Measurements from ENCODE around the gene CDH5.

Gene CDH5

DNA sequence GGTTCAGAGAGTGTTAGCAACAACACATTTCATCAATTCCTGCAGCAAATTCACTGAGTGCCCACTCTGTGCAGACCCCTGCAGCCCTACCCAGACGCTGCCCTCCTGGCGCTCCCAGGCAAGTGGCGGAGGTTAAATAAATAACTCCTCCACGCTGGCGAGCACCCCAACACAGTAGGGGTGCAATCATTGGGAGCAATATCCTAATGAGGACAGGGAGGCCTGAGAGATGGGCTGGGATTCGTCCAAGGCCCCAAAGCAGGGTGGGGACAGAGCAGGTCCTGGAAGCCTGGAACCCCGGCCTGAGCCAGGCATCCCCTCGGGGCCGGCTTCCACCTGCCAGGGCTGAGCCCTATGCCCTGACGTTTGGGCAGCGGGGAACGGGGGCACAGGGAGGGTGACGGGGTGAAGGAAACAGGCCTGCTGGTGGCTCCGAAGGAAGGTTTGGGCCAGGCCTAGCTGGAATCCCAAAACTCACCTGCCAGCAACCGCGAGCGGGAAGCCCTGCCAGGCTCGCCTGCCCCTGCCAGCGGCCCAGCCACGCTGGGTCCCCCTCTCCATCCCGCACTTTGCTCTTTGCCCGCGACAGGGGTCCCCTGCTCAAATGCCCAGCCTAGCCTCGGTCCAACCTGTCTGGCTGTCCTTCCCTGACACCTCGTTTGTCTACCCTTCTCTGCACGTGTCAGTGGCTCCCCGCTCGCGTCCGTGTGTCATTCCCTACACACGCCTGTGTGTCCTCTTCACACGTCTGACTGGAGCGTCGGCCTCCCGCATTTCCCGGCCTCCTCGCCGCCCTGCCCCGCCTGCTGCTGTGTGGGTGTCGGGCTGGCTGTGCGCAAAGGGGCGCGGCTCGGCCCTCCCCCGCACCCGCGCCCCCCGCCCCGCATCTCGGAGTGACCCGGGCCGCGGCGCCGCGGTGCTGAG, 59.9 kb downstream of the CDH5 start:
- no peak overlapping the region for H3K4me3 ChIP-seq (ENCODE audit: low read depth, low read length)
- TF ChIP-seq, protein P1, sequence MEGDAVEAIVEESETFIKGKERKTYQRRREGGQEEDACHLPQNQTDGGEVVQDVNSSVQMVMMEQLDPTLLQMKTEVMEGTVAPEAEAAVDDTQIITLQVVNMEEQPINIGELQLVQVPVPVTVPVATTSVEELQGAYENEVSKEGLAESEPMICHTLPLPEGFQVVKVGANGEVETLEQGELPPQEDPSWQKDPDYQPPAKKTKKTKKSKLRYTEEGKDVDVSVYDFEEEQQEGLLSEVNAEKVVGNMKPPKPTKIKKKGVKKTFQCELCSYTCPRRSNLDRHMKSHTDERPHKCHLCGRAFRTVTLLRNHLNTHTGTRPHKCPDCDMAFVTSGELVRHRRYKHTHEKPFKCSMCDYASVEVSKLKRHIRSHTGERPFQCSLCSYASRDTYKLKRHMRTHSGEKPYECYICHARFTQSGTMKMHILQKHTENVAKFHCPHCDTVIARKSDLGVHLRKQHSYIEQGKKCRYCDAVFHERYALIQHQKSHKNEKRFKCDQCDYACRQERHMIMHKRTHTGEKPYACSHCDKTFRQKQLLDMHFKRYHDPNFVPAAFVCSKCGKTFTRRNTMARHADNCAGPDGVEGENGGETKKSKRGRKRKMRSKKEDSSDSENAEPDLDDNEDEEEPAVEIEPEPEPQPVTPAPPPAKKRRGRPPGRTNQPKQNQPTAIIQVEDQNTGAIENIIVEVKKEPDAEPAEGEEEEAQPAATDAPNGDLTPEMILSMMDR (IDR thresholded peaks at IDR 0.05; ENCODE audit: low read depth, low read length): no peak
- TF ChIP-seq, protein P2, sequence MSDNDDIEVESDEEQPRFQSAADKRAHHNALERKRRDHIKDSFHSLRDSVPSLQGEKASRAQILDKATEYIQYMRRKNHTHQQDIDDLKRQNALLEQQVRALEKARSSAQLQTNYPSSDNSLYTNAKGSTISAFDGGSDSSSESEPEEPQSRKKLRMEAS (IDR thresholded peaks at IDR 0.05; ENCODE audit: low read depth, low read length): no peak
- TF ChIP-seq MYC (IDR thresholded peaks at IDR 0.05; ENCODE audit: low read depth, low read length): no peak
- TF ChIP-seq POLR2A (IDR thresholded peaks at IDR 0.05; ENCODE audit: extremely low read depth, insufficient read length): no peak
- DNase-seq (ENCODE audit: low read depth): no peak

DNA sequence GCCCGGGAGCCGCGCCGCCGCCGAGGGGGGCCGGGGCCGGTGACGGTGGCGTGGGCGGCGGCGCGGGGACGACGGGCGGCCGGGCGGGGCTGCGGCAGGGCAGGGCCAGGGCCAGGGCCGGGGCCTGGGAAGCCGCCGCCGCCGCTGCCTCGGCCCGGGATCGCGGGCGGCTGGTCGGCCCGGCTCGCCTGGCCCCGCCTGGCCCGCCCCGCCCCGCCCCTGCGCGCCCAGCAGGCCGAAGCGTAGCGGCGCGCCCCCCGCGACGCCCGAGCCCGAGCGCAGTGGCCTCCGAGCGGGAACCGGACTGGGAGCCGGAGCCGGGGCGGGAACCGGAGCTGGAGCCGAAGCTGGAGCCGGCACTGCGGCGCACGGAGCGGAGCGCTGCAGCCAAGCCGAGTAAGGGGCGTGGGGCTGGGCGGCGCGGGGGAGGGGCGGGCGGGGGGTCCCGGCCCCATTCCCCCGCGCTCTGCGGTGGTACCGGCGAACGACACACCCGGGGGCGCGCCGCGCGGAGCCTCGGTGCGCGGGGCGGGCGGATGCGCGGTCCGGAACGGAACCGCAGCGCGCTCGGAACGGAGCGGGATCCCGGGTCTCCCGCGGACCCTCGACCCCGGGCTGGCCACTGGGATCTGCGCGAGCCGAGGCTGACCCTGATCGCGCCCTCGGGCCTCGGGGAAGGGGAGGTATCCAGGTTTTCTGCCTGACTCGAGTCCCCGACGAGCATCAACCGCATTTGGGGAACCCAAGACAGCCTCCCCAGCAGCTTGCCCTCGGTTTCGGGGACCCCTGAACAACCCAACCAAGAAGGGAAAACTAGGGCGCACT, 60.8 kb downstream of the CDH5 start, which contains the start of gene BEAN1:
TSS of gene BEAN1 (plus strand) at position 260 of the 825 bp plus-strand sequence. CDS start 10,382 bp downstream, outside the sequence.
- TF ChIP-seq, protein P1 (IDR thresholded peaks at IDR 0.05; ENCODE audit: low read depth, low read length): no peak
- TF ChIP-seq POLR2A (IDR thresholded peaks at IDR 0.05; ENCODE audit: extremely low read depth, insufficient read length): no peak
- no peak for TF ChIP-seq MYC (IDR thresholded peaks at IDR 0.05; ENCODE audit: low read depth, low read length)
- TF ChIP-seq, protein P2 (IDR thresholded peaks at IDR 0.05; ENCODE audit: low read depth, low read length): no peak
- no peak for DNase-seq (ENCODE audit: low read depth)
- H3K4me3 ChIP-seq (ENCODE audit: low read depth, low read length): no peak within 1 kb of the TSS

DNA sequence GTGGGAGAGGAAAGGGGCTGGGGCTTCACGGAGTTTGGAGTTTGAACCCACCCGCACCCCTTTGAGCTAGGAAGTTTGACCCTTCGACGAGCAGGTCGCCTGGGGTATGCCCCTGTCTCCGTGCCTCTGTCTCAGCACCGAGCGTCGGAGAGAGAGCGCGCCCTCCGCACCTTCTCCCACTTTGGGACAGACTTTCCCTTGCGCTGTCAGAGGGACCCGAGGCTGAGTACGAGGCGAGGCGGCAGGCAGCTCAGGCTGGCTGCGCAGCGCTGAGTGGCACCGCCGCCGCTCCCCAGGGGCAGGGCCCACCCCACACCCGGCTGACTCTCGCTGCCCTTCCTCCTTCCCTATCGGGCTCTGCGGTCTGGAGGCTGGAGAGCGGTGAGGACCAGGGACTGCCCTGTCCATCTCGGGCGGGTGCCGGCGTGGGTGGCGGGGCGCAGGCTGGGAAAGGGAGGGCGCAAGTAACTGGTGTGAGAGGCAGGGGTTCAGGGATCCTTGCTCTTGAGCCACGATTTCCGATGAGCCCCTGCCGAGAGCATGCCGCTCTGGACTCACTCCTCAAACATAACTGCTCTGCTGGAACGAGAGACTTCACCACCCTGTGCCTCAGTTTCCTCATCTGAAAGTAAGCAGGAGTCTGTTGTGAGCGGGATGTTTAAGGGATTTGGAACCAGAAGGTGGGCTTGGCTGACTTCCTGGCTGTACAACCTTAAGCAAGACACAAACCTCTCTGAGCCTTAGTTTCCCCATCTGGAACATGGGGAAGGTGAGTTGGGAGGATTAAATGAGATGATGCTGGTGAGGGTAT, 61.6 kb downstream of the CDH5 start:
- no peak overlapping the region for H3K4me3 ChIP-seq (ENCODE audit: low read depth, low read length)
- TF ChIP-seq MYC (IDR thresholded peaks at IDR 0.05; ENCODE audit: low read depth, low read length) (no peak), POLR2A (IDR thresholded peaks at IDR 0.05; ENCODE audit: extremely low read depth, insufficient read length) (no peak)
- TF ChIP-seq, protein P2 (IDR thresholded peaks at IDR 0.05; ENCODE audit: low read depth, low read length): no peak
- TF ChIP-seq, protein P1 (IDR thresholded peaks at IDR 0.05; ENCODE audit: low read depth, low read length): no peak
- DNase-seq (ENCODE audit: low read depth): no peak

DNA sequence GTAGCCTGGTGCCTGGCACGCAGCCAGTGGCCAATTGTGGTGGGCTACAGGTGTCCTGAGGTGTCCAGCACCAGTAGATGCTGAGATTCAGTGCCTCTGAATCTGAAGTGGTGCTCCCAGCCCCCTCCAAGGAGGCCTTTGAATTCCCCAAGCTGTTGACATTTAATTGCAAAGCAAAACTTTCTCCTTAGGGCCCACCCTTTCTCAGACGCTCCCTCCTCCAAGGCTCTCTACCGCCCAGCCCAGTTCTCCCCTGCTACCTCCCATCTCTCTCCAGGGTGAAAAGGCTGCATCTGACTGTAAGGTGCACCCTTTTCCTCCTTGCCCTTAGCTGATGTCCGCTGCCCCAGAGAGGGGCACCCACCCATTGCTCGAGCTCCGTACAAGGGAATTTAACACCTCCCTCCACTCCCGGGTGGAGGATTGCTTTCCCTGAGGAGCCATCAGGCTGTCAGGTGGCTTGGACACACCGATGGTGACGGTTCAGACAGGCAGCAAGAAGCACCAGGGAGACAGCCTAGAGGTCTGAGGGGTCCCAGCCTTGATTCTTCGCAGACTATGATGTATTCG, 62.3 kb downstream of the CDH5 start:
- DNase-seq (ENCODE audit: low read depth): no peak
- no peak for TF ChIP-seq MYC (IDR thresholded peaks at IDR 0.05; ENCODE audit: low read depth, low read length)
- no peak for TF ChIP-seq POLR2A (IDR thresholded peaks at IDR 0.05; ENCODE audit: extremely low read depth, insufficient read length)
- TF ChIP-seq, protein P2 (IDR thresholded peaks at IDR 0.05; ENCODE audit: low read depth, low read length): no peak
- TF ChIP-seq, protein P1 (IDR thresholded peaks at IDR 0.05; ENCODE audit: low read depth, low read length): no peak
- H3K4me3 ChIP-seq (ENCODE audit: low read depth, low read length): no peak overlapping the region
